GM21381 (cell line): ENCODE results near the gene ZNF440.
"Not testable (repeated sequence)": the region's sequence is repeated elsewhere in the genome, so short reads cannot be mapped to it uniquely, and the experiment has no call there.

ENCODE experiments used
- ATAC-seq: cut with Tn5 transposase; IDR thresholded peaks from one replicate; pipeline ENCODE4 v1.9.1; 2021; ENCODE audit warnings: mild to moderate bottlenecking, moderate library complexity; ENCODE audit not compliant: unreplicated experiment

ZNF440 gene

GRCh38 chr19:11821474-11822109 lies 7.5 kb downstream of the ZNF440 start:
- ATAC-seq = no peak

- not testable (repeated sequence) for ATAC-seq
Observed at GRCh38 chr19:11828957-11829876, 15.1 kb downstream of the ZNF440 start.

GRCh38 chr19:11832253-11832912 lies 18.3 kb downstream of the ZNF440 start:
- ATAC-seq = no peak

- no peak for ATAC-seq
Observed at GRCh38 chr19:11833541-11833940, 19.5 kb downstream of the ZNF440 start.

GRCh38 chr19:11835626-11836066 lies 21.6 kb downstream of the ZNF440 start:
- ATAC-seq = not testable (repeated sequence)

GRCh38 chr19:11843722-11844121 lies 29.6 kb downstream of the ZNF440 start:
- no peak for ATAC-seq

GRCh38 chr19:11847615-11848014 lies 33.5 kb downstream of the ZNF440 start:
- ATAC-seq = not testable (repeated sequence)

GRCh38 chr19:11848200-11848593 lies 34.1 kb downstream of the ZNF440 start:
- no peak for ATAC-seq

GRCh38 chr19:11848594-11849469 lies 34.8 kb downstream of the ZNF440 start, which contains the start of gene ZNF439:
Gene ZNF439 (plus strand): TSS chr19:11848726. CDS start chr19:11848868, 142 bp downstream.
- ATAC-seq = peak; percentile 65

GRCh38 chr19:11850289-11850688 lies 36.2 kb downstream of the ZNF440 start:
- ATAC-seq = not testable (repeated sequence)

- no peak for ATAC-seq
Observed at GRCh38 chr19:11853358-11853757, 39.3 kb downstream of the ZNF440 start.

- ATAC-seq = no peak
Observed at GRCh38 chr19:11856596-11857250, 42.6 kb downstream of the ZNF440 start.

GRCh38 chr19:11860721-11861120 lies 46.6 kb downstream of the ZNF440 start:
- ATAC-seq = no peak

GRCh38 chr19:11861301-11861700 lies 47.2 kb downstream of the ZNF440 start:
- ATAC-seq = no peak

GRCh38 chr19:11867766-11868165 lies 53.7 kb downstream of the ZNF440 start:
- ATAC-seq = not testable (repeated sequence)

GRCh38 chr19:11868188-11868587 lies 54.1 kb downstream of the ZNF440 start:
- ATAC-seq = no peak

- ATAC-seq = no peak
Observed at GRCh38 chr19:11872624-11873023, 58.6 kb downstream of the ZNF440 start.

- no peak for ATAC-seq
Observed at GRCh38 chr19:11873762-11874161, 59.7 kb downstream of the ZNF440 start.

- not testable (repeated sequence) for ATAC-seq
Observed at GRCh38 chr19:11879687-11880266, 65.7 kb downstream of the ZNF440 start.
